Right atrium auricular region (tissue), 2 donors: Measurements from ENCODE around the gene CRACDL. TPM values are rescaled to one million over a fixed set of nuclear protein-coding genes. Genes with fewer than 3 reads are reported as not detected.
"Not testable (repeated sequence)": the region's sequence is repeated elsewhere in the genome, so short reads cannot be mapped to it uniquely, and the experiment has no call there.

ENCODE experiments used
- DNase-seq: peaks from one replicate; pipeline ENCODE4 v3.0.0-alpha.2; 2019; ENCODE audit warnings: low spot score
- H3K27ac ChIP-seq, 2 donors: fragments of 200-600 bp; sonication (generic); 1 replicate in 1 of 2; 2 replicates in 1 of 2; pipeline ENCODE4 v1.5.1; 2016 to 2019
- H3K27me3 ChIP-seq, 2 donors: fragments of 200-600 bp; sonication (generic); one replicate each; pipeline versions ENCODE4 v1.5.1 to v1.6.0; 2017 to 2019
- H3K36me3 ChIP-seq: fragments of 200-600 bp; sonication (generic); one replicate; pipeline ENCODE4 v1.5.1; 2016
- H3K4me1 ChIP-seq, 2 donors: fragments of 200-600 bp; sonication (generic); one replicate each; pipeline versions ENCODE4 v1.5.1 to v1.6.0; 2017 to 2019
- H3K4me3 ChIP-seq, 2 donors: fragments of 200-600 bp; sonication (generic); 1 replicate in 1 of 2; 2 replicates in 1 of 2; pipeline ENCODE4 v1.5.1; 2017 to 2019; ENCODE audit warnings: mild to moderate bottlenecking in 1 of 2, moderate library complexity in 1 of 2
- H3K9me3 ChIP-seq, 2 donors: fragments of 200-600 bp; sonication (generic); one replicate each; pipeline ENCODE4 v1.5.1; 2019
- CTCF ChIP-seq, 2 donors: fragments of 200-600 bp; sonication (generic); IDR thresholded peaks; one replicate each; pipeline ENCODE4 v1.5.1; 2019; ENCODE audit warnings: antibody characterized with exemption in 2 of 2
- total RNA-seq, 2 donors: library from RNA; depleted of rRNA; stranded (reverse); fragments of >200 nt; gene quantifications; one replicate each; pipeline ENCODE4 v1.1.0, GENCODE V29; 2016

The CRACDL gene
- total RNA-seq, 2 donors from 2014 or later, result 5.3 to 7.4 TPM

GRCh38 chr2:98759827-98760625 is 176.0 kb downstream of the CRACDL start:
- Histone ChIP-seq H3K9me3 (no peaks in the 10 kb centered on the region), H3K4me3 (no peak overlapping the region), H3K4me1 (peaks cover 0 to 24% of the 10 kb centered on the region in 2 donors), H3K27me3 (no peaks in the 10 kb centered on the region), H3K27ac (no peak overlapping the region), H3K36me3 (no peaks in the 10 kb centered on the region)
- TF ChIP-seq CTCF (IDR thresholded peaks at IDR 0.05), result no peak
- DNase-seq, result no peak

GRCh38 chr2:98759338-98759737 is 176.7 kb downstream of the CRACDL start:
- no peaks in the 10 kb centered on the region for H3K9me3 ChIP-seq
- no peaks in the 10 kb centered on the region for H3K36me3 ChIP-seq
- TF ChIP-seq CTCF (IDR thresholded peaks at IDR 0.05), result no peak

GRCh38 chr2:98757904-98758421 is 178.1 kb downstream of the CRACDL start:
- Histone ChIP-seq H3K36me3 (no peaks in the 10 kb centered on the region), H3K4me3 (no peak overlapping the region), H3K27ac (peak overlapping the region in 1 of 2 donors; percentile 7), H3K9me3 (no peaks in the 10 kb centered on the region), H3K4me1 (peaks cover 0 to 24% of the 10 kb centered on the region in 2 donors), H3K27me3 (no peaks in the 10 kb centered on the region)
- peak; percentile 85 for DNase-seq
- TF ChIP-seq CTCF (IDR thresholded peaks at IDR 0.05), result no peak

More at GRCh38 chr2:98759338-98759737, 176.7 kb downstream of the CRACDL start:
- Histone ChIP-seq H3K27me3 (no peaks in the 10 kb centered on the region), H3K4me1 (peaks cover 0 to 24% of the 10 kb centered on the region in 2 donors), H3K27ac (no peak overlapping the region), H3K4me3 (no peak overlapping the region)
- no peak for DNase-seq

GRCh38 chr2:98753801-98754200 is 182.2 kb downstream of the CRACDL start:
- H3K27ac ChIP-seq, result no peak overlapping the region
- DNase-seq, result no peak
- no peak overlapping the region for H3K4me3 ChIP-seq
- no peaks in the 10 kb centered on the region for H3K36me3 ChIP-seq
- no peaks in the 10 kb centered on the region for H3K9me3 ChIP-seq
- TF ChIP-seq CTCF (IDR thresholded peaks at IDR 0.05), result no peak
- H3K27me3 ChIP-seq, result no peaks in the 10 kb centered on the region
- H3K4me1 ChIP-seq, result peaks cover 0 to 15% of the 10 kb centered on the region in 2 donors

GRCh38 chr2:98752711-98753110 is 183.3 kb downstream of the CRACDL start:
- not testable (repeated sequence) for H3K27me3 ChIP-seq, H3K36me3 ChIP-seq, H3K27ac ChIP-seq, H3K9me3 ChIP-seq, H3K4me1 ChIP-seq, DNase-seq, H3K4me3 ChIP-seq

GRCh38 chr2:98751748-98752147 is 184.3 kb downstream of the CRACDL start:
- H3K4me1 ChIP-seq, result no peaks in the 10 kb centered on the region
- H3K27ac ChIP-seq, result no peak overlapping the region
- TF ChIP-seq CTCF (IDR thresholded peaks at IDR 0.05), result no peak
- DNase-seq, result no peak
- no peaks in the 10 kb centered on the region for H3K36me3 ChIP-seq
- H3K27me3 ChIP-seq, result no peaks in the 10 kb centered on the region
- H3K4me3 ChIP-seq, result no peak overlapping the region
- H3K9me3 ChIP-seq, result no peaks in the 10 kb centered on the region
